ENCODE results near the gene PRSS37.

Gene PRSS37

DNA sequence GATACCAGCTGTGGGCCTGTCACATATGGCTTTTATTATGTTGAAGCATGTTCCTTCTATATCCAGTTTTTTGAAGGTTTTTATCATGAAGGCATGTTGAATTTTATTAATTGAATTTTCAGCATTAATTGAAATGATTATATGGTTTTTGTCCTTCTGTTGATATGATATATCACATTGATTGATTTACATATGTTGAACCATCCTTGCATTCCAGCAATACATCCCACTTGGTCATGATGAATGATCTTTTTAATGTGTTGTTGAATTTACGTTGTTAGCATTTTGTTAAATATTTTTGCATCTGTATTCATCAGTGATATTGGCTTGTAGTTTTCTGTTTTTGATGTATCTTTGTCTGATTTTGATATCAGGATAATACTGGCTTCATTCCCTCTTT lies 21.2 kb downstream of the PRSS37 start:
- no peak for DNase-seq

DNA sequence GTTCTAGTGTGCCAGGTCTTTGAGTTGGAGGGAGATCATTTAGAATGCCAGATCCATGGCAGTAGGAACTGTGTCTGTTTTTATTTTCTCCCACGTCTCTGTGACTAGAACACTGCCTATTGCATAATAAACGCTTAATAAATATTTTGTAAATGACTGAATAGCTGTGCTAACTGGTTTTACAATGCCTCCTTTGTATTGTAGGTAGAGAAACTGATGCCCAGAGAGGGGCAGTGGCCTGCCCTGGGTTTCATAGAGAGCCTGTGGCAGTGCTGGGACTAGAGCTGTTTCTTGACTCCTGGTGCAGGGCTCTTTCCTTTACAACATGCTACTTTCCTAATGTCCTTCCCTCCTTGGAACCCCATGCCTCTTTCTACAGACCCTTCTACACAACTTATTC lies 48.8 kb downstream of the PRSS37 start:
- intact Hi-C loops (cut with DNase I), result no loop called here
- DNase-seq, result no peak

More for the DNA sequence above, 21.2 kb downstream of the PRSS37 start:
- intact Hi-C loops (cut with DNase I), result no loop called here

DNA sequence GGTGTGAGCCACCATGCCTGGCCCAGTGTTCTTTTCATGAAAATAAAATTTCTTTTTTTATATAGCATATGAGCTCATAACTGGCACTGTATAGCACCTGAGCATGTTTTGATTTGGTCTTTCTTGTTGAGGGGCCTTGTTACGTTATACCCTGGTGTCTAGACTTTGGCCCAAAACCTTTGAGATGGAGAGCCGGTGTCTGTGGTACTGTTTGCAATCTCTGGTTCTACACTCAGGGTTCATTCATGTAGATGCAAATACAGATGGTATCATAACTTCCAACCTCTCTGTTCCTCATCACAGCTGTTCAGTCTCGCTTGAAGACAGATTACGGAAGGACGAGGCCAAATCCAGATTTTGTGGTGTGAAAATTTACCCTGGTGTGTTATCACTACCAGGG lies 51.4 kb downstream of the PRSS37 start, which contains the start of gene TAS2R5:
TSS of gene TAS2R5 (plus strand) at position 301 of the 400 bp plus-strand sequence. CDS start 145 bp downstream, outside the sequence.
- intact Hi-C loops (cut with DNase I), result loop anchor here (5.0 kb wide), 1 partner anchor 133 kb away; no protein-coding TSS in a partner anchor
- no peak for DNase-seq

DNA sequence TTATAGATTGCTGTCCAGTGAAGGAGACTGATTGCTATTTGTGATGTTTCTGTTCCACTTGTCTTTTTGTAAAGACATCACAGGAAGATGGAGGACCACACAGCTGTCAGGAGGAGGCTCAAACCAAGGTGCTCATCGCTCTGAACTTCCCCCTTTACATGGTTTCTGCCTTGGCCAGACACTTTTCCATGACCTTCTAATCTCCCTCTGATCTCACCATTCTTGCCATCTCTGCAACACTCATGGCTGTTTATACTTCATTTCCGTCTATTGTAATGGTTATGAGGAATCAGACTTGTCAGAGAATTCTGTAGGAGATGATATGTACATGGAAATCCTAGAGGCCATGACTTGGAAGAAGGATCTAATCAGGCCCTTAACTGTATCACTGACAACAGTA lies 53.0 kb downstream of the PRSS37 start:
- intact Hi-C loops (cut with DNase I), result loop anchor here (5.0 kb wide), 1 partner anchor 131 kb away; no protein-coding TSS in a partner anchor
- DNase-seq, result no peak
